ENCODE measurements around the gene MBD6. TPM values are rescaled to one million over a fixed set of nuclear protein-coding genes. Genes with fewer than 3 reads are reported as not detected.

The MBD6 gene
- total and polyA plus RNA-seq, 2 of the 8 experiments (the other 6 are each of a cell fraction or from before 2014, with no cell fraction given) = 3.9 to 32.3 TPM

- TF ChIP-seq MAFK (IDR thresholded peaks at IDR 0.05; ENCODE audit: low read depth, low read length) (no peak), SIX5 (IDR thresholded peaks at IDR 0.05; ENCODE audit: low read depth, low read length) (no peak), RXRA (IDR thresholded peaks at IDR 0.05; ENCODE audit: insufficient read depth, low read depth, low read length) (no peak), POLR2A (IDR thresholded peaks at IDR 0.05; ENCODE audit: control extremely low read depth in 1 of 2, low read depth in 2 of 2, low read length in 2 of 2) (no peak), MAX (IDR thresholded peaks at IDR 0.05) (no peak), RFX5 (IDR thresholded peaks at IDR 0.05; ENCODE audit: borderline replicate concordance, low read depth, low read length) (no peak), HDAC6 (IDR thresholded peaks at IDR 0.05; ENCODE audit: low read depth, low read length) (no peak), PHF8 (conservative IDR thresholded peaks at IDR 0.05; ENCODE audit: low read depth, low read length) (no peak), EZH2 (IDR thresholded peaks at IDR 0.05; ENCODE audit: low read depth, low read length, severe bottlenecking) (no peak), CTBP2 (IDR thresholded peaks at IDR 0.05; ENCODE audit: borderline replicate concordance, insufficient read depth, insufficient read length, low read length) (no peak)
- Histone ChIP-seq H3K9ac (replicated peaks in 1 of 4; ENCODE audit: extremely low read depth in 1 of 4, low read depth in 3 of 4, low read length in 3 of 4) (no peak overlapping the region), H3K4ac (replicated peaks; ENCODE audit: insufficient read length, low read depth, low read length) (no peak overlapping the region), H4K8ac (ENCODE audit: extremely low read depth, insufficient read depth, low read length) (no peak overlapping the region), H4K5ac (ENCODE audit: insufficient read length, low read depth, low read length) (no peak overlapping the region), H3K4me2 (ENCODE audit: insufficient read depth in 1 of 2, low read depth in 2 of 2, low read length in 2 of 2) (no peak overlapping the region), H2BK120ac (replicated peaks; ENCODE audit: low read depth, low read length) (no peak overlapping the region), H3K56ac (replicated peaks; ENCODE audit: insufficient read length, low read depth, low read length) (no peak overlapping the region), H3K9me3 (ENCODE audit: insufficient read depth in 2 of 2, low read depth in 1 of 2, low read length in 1 of 2) (no peaks in the 10 kb centered on the region), H3K27me3 (replicated peaks in 1 of 4; ENCODE audit: control insufficient read depth in 3 of 4, extremely low read depth in 1 of 4, insufficient read depth in 3 of 4, low read length in 3 of 4) (no peaks in the 10 kb centered on the region), H3K27ac (ENCODE audit: low read depth, low read length) (no peak overlapping the region), H3K4me3 (ENCODE audit: extremely low read depth in 1 of 4, insufficient read depth in 2 of 4, low read depth in 3 of 4, low read length in 4 of 4) (no peak overlapping the region), H2BK20ac (ENCODE audit: low read length) (no peak overlapping the region), H4K20me1 (replicated peaks in 1 of 2; ENCODE audit: control insufficient read depth in 1 of 2, insufficient read depth in 2 of 2, low read length in 2 of 2) (peaks cover 0 to 5% of the 10 kb centered on the region in 2 experiments), H4K91ac (replicated peaks; ENCODE audit: insufficient read length, low read length) (no peak overlapping the region), H3K18ac (ENCODE audit: extremely low read depth, low read length) (no peak overlapping the region), H3K79me1 (ENCODE audit: low read depth, low read length) (no peaks in the 10 kb centered on the region), H2BK5ac (ENCODE audit: low read depth, low read length) (no peak overlapping the region), H2AFZ (ENCODE audit: low read length) (no peak overlapping the region), H2BK12ac (ENCODE audit: low read depth, low read length) (no peak overlapping the region), H2BK15ac (ENCODE audit: low read length) (no peak overlapping the region), H3K23ac (ENCODE audit: insufficient read length) (no peak overlapping the region), H3K4me1 (replicated peaks in 1 of 4; ENCODE audit: control insufficient read depth in 3 of 4, insufficient read depth in 4 of 4, low read length in 3 of 4) (no peaks in the 10 kb centered on the region), H3K79me2 (ENCODE audit: control insufficient read depth in 1 of 2, insufficient read depth in 2 of 2, low read length in 2 of 2) (no peaks in the 10 kb centered on the region), H3K14ac (ENCODE audit: insufficient read length) (no peak overlapping the region), H3K23me2 (ENCODE audit: low read depth, low read length) (no peaks in the 10 kb centered on the region), H3K36me3 (ENCODE audit: control insufficient read depth in 2 of 4, insufficient read depth in 4 of 4, low read length in 3 of 4) (peaks cover 22 to 79% (median 57%) of the 10 kb centered on the region in 4 experiments), H2AK5ac (ENCODE audit: low read depth, low read length) (no peak overlapping the region)
- CTCF ChIA-PET (ENCODE audit: partially characterized antibody) = interaction anchor here (0.9 to 6.1 kb wide), 5 partner anchors 12 to 47 kb away, joined by 3 to 62 read pairs (median 3); no protein-coding TSS in a partner anchor
- DNase-seq (ENCODE audit: low read depth in 1 of 2, low spot score in 2 of 2) (no peak), FAIRE-seq (no peak)
- 89% methylated on average over 12 of the region's 12 CpGs; no CpG with 5 or more reads in 1 of the 2 experiments for WGBS, 2 experiments (ENCODE audit: extremely low coverage in 1 of 2, insufficient coverage in 1 of 2, insufficient read length in 1 of 2, insufficient replicate concordance in 2 of 2, low coverage in 1 of 2, low lambda C conversion rate in 2 of 2, missing lambda C conversion rate in 1 of 2)
- POLR2A ChIA-PET (ENCODE audit: partially characterized antibody) = interaction anchor here (0.8 to 1.8 kb wide), 3 partner anchors 11 to 40 kb away, joined by 3 to 6 read pairs (median 5); partner anchors contain the start of gene DCTN2
These were observed 49.5 kb downstream of the MBD6 start for GRCh38 chr12:57571926-57572762.

All from H1 (cell line).